ENCODE measurements around the gene ATG5. TPM values are rescaled to one million over a fixed set of nuclear protein-coding genes. Genes with fewer than 3 reads are reported as not detected.

The ATG5 gene
- polyA plus RNA-seq, 1 donor from 2014 or later, result 45.5 TPM

DNA sequence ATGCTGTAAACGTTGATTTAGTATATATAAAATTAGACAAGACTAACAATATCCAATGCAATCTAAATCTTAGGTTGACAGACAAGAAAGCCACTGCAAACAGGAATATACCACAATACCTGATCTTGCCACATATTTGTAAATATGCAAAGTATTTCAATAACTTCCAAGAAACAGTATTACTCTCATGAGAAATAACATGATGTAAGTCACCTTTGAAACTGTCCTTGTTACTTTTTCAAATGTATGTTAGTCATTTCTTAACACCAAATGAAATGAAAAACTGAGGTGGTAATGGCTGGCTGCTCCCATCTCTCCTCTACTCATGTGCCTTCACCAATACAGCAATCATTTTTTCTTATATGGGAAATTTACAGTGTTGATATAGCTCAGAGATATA lies 118.7 kb downstream of the ATG5 start:
- H3K79me2 ChIP-seq (replicated peaks; ENCODE audit: insufficient read depth, low read length), result no peaks in the 10 kb centered on the region
- TF ChIP-seq MXI1 (conservative IDR thresholded peaks at IDR 0.05; ENCODE audit: poor library complexity, severe bottlenecking), result no peak
- TF ChIP-seq, protein P1, sequence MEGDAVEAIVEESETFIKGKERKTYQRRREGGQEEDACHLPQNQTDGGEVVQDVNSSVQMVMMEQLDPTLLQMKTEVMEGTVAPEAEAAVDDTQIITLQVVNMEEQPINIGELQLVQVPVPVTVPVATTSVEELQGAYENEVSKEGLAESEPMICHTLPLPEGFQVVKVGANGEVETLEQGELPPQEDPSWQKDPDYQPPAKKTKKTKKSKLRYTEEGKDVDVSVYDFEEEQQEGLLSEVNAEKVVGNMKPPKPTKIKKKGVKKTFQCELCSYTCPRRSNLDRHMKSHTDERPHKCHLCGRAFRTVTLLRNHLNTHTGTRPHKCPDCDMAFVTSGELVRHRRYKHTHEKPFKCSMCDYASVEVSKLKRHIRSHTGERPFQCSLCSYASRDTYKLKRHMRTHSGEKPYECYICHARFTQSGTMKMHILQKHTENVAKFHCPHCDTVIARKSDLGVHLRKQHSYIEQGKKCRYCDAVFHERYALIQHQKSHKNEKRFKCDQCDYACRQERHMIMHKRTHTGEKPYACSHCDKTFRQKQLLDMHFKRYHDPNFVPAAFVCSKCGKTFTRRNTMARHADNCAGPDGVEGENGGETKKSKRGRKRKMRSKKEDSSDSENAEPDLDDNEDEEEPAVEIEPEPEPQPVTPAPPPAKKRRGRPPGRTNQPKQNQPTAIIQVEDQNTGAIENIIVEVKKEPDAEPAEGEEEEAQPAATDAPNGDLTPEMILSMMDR (IDR thresholded peaks at IDR 0.05; ENCODE audit: poor library complexity, severe bottlenecking), result no peak
- TF ChIP-seq POLR2AphosphoS5 (IDR thresholded peaks at IDR 0.05), result no peak
- TF ChIP-seq, protein P2, sequence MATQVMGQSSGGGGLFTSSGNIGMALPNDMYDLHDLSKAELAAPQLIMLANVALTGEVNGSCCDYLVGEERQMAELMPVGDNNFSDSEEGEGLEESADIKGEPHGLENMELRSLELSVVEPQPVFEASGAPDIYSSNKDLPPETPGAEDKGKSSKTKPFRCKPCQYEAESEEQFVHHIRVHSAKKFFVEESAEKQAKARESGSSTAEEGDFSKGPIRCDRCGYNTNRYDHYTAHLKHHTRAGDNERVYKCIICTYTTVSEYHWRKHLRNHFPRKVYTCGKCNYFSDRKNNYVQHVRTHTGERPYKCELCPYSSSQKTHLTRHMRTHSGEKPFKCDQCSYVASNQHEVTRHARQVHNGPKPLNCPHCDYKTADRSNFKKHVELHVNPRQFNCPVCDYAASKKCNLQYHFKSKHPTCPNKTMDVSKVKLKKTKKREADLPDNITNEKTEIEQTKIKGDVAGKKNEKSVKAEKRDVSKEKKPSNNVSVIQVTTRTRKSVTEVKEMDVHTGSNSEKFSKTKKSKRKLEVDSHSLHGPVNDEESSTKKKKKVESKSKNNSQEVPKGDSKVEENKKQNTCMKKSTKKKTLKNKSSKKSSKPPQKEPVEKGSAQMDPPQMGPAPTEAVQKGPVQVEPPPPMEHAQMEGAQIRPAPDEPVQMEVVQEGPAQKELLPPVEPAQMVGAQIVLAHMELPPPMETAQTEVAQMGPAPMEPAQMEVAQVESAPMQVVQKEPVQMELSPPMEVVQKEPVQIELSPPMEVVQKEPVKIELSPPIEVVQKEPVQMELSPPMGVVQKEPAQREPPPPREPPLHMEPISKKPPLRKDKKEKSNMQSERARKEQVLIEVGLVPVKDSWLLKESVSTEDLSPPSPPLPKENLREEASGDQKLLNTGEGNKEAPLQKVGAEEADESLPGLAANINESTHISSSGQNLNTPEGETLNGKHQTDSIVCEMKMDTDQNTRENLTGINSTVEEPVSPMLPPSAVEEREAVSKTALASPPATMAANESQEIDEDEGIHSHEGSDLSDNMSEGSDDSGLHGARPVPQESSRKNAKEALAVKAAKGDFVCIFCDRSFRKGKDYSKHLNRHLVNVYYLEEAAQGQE (IDR thresholded peaks at IDR 0.05; ENCODE audit: borderline replicate concordance), result no peak
- no peak for TF ChIP-seq TAF1 (IDR thresholded peaks at IDR 0.05; ENCODE audit: low read depth)
- no peak for TF ChIP-seq EZH2 (IDR thresholded peaks at IDR 0.05; ENCODE audit: borderline replicate concordance, insufficient read depth, low read length, poor library complexity, severe bottlenecking)
- no peak for TF ChIP-seq SMC3 (conservative IDR thresholded peaks at IDR 0.05; ENCODE audit: poor library complexity)
- no peak for TF ChIP-seq EP300 (conservative IDR thresholded peaks at IDR 0.05; ENCODE audit: poor library complexity, severe bottlenecking)
- TF ChIP-seq RAD21 (conservative IDR thresholded peaks at IDR 0.05), result no peak

DNA sequence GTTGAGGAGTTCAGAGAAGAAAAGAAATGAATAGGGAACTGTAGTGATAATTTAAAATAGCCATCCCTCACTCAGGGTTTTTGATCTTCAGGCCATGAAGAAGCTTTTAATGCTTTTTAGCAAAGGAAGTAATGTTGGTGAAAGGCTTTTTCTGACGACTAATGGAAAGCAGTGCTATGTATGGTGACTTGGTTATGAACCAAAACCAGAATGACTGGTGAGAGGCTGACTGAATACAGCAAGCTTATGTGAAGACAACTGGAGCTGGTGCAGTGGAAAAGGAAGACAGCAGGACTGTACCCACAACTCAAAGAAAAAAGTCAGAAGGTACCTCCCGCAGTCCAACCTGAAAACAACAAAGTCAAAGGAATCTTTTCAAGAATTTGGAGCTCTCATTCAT lies 120.6 kb downstream of the ATG5 start:
- Histone ChIP-seq H3K79me2 (replicated peaks; ENCODE audit: insufficient read depth, low read length) (no peaks in the 10 kb centered on the region), H3F3A (ENCODE audit: insufficient read depth, low read length, poor library complexity, severe bottlenecking) (no peaks in the 10 kb centered on the region), H3K9me3 (ENCODE audit: low read length) (no peaks in the 10 kb centered on the region), H2AFZ (ENCODE audit: low read depth, low read length) (no peak overlapping the region), H3K4me3 (ENCODE audit: low read length) (no peak overlapping the region), H3K9ac (ENCODE audit: low read length) (no peak overlapping the region), H3K27me3 (ENCODE audit: insufficient read depth, low read depth, low read length) (no peaks in the 10 kb centered on the region), H3K27ac (ENCODE audit: low read length) (no peak overlapping the region), H3K9me2 (ENCODE audit: insufficient read depth, low read length) (no peaks in the 10 kb centered on the region), H3K36me3 (ENCODE audit: insufficient read depth, low read length) (no peaks in the 10 kb centered on the region), H4K20me1 (ENCODE audit: insufficient read depth) (no peaks in the 10 kb centered on the region), H3K4me2 (ENCODE audit: low read length) (no peak overlapping the region)
- TF ChIP-seq EZH2 (IDR thresholded peaks at IDR 0.05; ENCODE audit: borderline replicate concordance, insufficient read depth, low read length, poor library complexity, severe bottlenecking) (no peak), TAF1 (IDR thresholded peaks at IDR 0.05; ENCODE audit: low read depth) (no peak), MXI1 (conservative IDR thresholded peaks at IDR 0.05; ENCODE audit: poor library complexity, severe bottlenecking) (no peak), POLR2AphosphoS5 (IDR thresholded peaks at IDR 0.05) (no peak)

More for the DNA sequence above, 118.7 kb downstream of the ATG5 start:
- Histone ChIP-seq H3K27me3 (ENCODE audit: insufficient read depth, low read depth, low read length) (no peaks in the 10 kb centered on the region), H4K20me1 (ENCODE audit: insufficient read depth) (no peaks in the 10 kb centered on the region), H3K9me2 (ENCODE audit: insufficient read depth, low read length) (no peaks in the 10 kb centered on the region), H3K9ac (ENCODE audit: low read length) (no peak overlapping the region), H3K4me2 (ENCODE audit: low read length) (no peak overlapping the region), H3K36me3 (ENCODE audit: insufficient read depth, low read length) (no peaks in the 10 kb centered on the region), H3K9me3 (ENCODE audit: low read length) (no peaks in the 10 kb centered on the region), H3K27ac (ENCODE audit: low read length) (no peak overlapping the region), H3K4me3 (ENCODE audit: low read length) (no peak overlapping the region), H3F3A (ENCODE audit: insufficient read depth, low read length, poor library complexity, severe bottlenecking) (no peaks in the 10 kb centered on the region), H2AFZ (ENCODE audit: low read depth, low read length) (no peak overlapping the region)

Data from neural cell (in vitro differentiated cells).